Upper lobe of left lung (tissue), 4 donors: ENCODE results near the gene A3GALT2.

Experiments used
- CTCF ChIP-seq, 6 experiments: fragments of 450-650 bp in 4 of 6; fragments of 200-600 bp in 2 of 6; sonication (generic) in 2 of 6; IDR thresholded peaks; one replicate each; pipeline ENCODE4 v1.5.1; 2016 to 2019; ENCODE audit warnings: antibody characterized with exemption in 6 of 6
- EP300 ChIP-seq, 4 donors: sonication (generic); formaldehyde crosslinking; IDR thresholded peaks; one replicate each; pipeline ENCODE4 v1.5.1; 2017; ENCODE audit warnings: antibody characterized with exemption in 4 of 4, control low read depth in 2 of 4
- POLR2A ChIP-seq, 4 donors: fragments of 450-650 bp; IDR thresholded peaks; one replicate each; pipeline ENCODE4 v1.5.1; 2016 to 2017; ENCODE audit warnings: antibody characterized with exemption in 4 of 4, mild to moderate bottlenecking in 2 of 4
- POLR2AphosphoS5 ChIP-seq, 2 donors: sonication (generic); formaldehyde crosslinking; IDR thresholded peaks; one replicate each; pipeline ENCODE4 v1.5.1; 2017; ENCODE audit warnings: antibody characterized with exemption in 2 of 2

- TF ChIP-seq CTCF (IDR thresholded peaks at IDR 0.05) (no peak), POLR2A (IDR thresholded peaks at IDR 0.05) (no peak), POLR2AphosphoS5 (IDR thresholded peaks at IDR 0.05) (no peak), EP300 (IDR thresholded peaks at IDR 0.05) (no peak)
Observed at GRCh38 chr1:33324677-33325575, 4.0 kb upstream of the A3GALT2 start.
